ENCODE results near the gene TMEM100. TPM values are rescaled to one million over a fixed set of nuclear protein-coding genes. Genes with fewer than 3 reads are reported as not detected.

Gene TMEM100
- 0.91 and 1.2 TPM in 2 replicates for total RNA-seq

GRCh38 chr17:55722742-55723487 is at the start of gene TMEM100:
Gene TMEM100, minus strand, starts transcription at chr17:55722864. Its CDS starts 1,794 bp downstream, at chr17:55721070.

GRCh38 chr17:55750750-55751657 is 28.3 kb upstream of the TMEM100 start, which contains the start of gene PCTP:
Gene PCTP, plus strand, starts transcription at chr17:55751051. Its CDS starts 53 bp downstream, at chr17:55751104.

Other genes starting within 250 kb of the TMEM100 start
- gene SMIM36, start 211.4 kb downstream of the TMEM100 start, total RNA-seq, result not detected in 2 replicates
- gene PCTP, start 28.2 kb upstream of the TMEM100 start, total RNA-seq, result 11.0 and 14.6 TPM in 2 replicates

Measured in articular chondrocyte of knee joint (primary cell).